GM12878 (cell line): ENCODE data around the gene TSKU. TPM values are rescaled to one million over a fixed set of nuclear protein-coding genes. Genes with fewer than 3 reads are reported as not detected.

Experiments
- ATAC-seq: fragments of 200-7000 bp; cut with Tn5 transposase; 3 replicates; pipeline ENCODE4 v1.9.1; 2020; ENCODE audit warnings: mild to moderate bottlenecking, moderate library complexity
- BruUV-seq: library from RNA; stranded (reverse); fragments of 400-500 nt; replicated peaks from 2 replicates; lab custom pipeline; 2021; lab: Mats Ljungman, UMichigan
- CTCF ChIA-PET: fragments of 300-600 bp; sonication (Branson Sonifier 250); formaldehyde crosslinking; extraction: SDS; loops from one replicate; lab custom pipeline; 2021; ENCODE audit warnings: inconsistent platforms; lab: Yijun Ruan, JAX
- POLR2A ChIA-PET: fragments of 350-600 bp; formaldehyde crosslinking; extraction: SDS; loops from one replicate; lab custom pipeline; 2021; ENCODE audit warnings: inconsistent platforms; lab: Charles Lee
- RAD21 ChIA-PET: fragments of 300-600 bp; sonication (Branson Sonifier 250); formaldehyde crosslinking; loops from one replicate; lab custom pipeline; 2023; ENCODE audit warnings: antibody characterized with exemption; ENCODE audit not compliant: unreplicated experiment; lab: Charles Lee
- SMC1A ChIA-PET: fragments of 300-600 bp; sonication (Branson Sonifier 250); formaldehyde crosslinking; loops from one replicate; lab custom pipeline; 2023; ENCODE audit not compliant: unreplicated experiment, uncharacterized antibody; lab: Charles Lee
- DNase-seq: peaks from one replicate; pipeline ENCODE4 v3.0.0-alpha.2; 2011; ENCODE audit warnings: low read depth, low spot score
- FAIRE-seq: peaks from 3 replicates; lab custom pipeline; 2011; peaks lifted over from hg19 to GRCh38; lab: Jason Lieb, UNC
- H2AFZ ChIP-seq: 2 replicates; pipeline ENCODE4 v1.6.0; 2011; ENCODE audit warnings: low read depth, low read length, control low read depth; ENCODE audit not compliant: control insufficient read depth
- H3K27ac ChIP-seq: 2 replicates; pipeline ENCODE4 v1.5.1; 2011; ENCODE audit warnings: control low read depth; ENCODE audit not compliant: control insufficient read depth, insufficient read depth
- H3K27me3 ChIP-seq, 2 experiments: replicated peaks in 1 of 2; 2 replicates each; pipeline versions ENCODE4 v1.6.0 to v1.6.1; 2011; ENCODE audit warnings: low read length in 1 of 2; ENCODE audit not compliant: control insufficient read depth in 2 of 2, insufficient read depth in 2 of 2
- H3K36me3 ChIP-seq, 2 experiments: 2 replicates each; pipeline ENCODE4 v1.5.1; 2011; ENCODE audit warnings: low read length in 1 of 2; ENCODE audit not compliant: control insufficient read depth in 2 of 2, insufficient read depth in 2 of 2
- H3K4me1 ChIP-seq: 2 replicates; pipeline ENCODE4 v1.6.1; 2011; ENCODE audit warnings: mild to moderate bottlenecking, low read length, moderate library complexity, mixed read lengths; ENCODE audit not compliant: control insufficient read depth, insufficient read depth
- H3K4me2 ChIP-seq: 2 replicates; pipeline ENCODE4 v1.6.0; 2011; ENCODE audit warnings: control low read depth; ENCODE audit not compliant: control insufficient read depth, insufficient read depth
- H3K4me3 ChIP-seq: fragments of 200-600 bp; sonication (generic); 2 replicates; pipeline ENCODE4 v1.5.1; 2016
- H3K79me2 ChIP-seq: 2 replicates; pipeline ENCODE4 v1.6.0; 2011; ENCODE audit warnings: low read length; ENCODE audit not compliant: control insufficient read depth, insufficient read depth
- H3K9ac ChIP-seq: 2 replicates; pipeline ENCODE4 v1.8.0; 2011; ENCODE audit warnings: low read length, control low read depth, mixed read lengths; ENCODE audit not compliant: control insufficient read depth, insufficient read depth
- H3K9me3 ChIP-seq: replicated peaks from 3 replicates; pipeline ENCODE4 v1.5.1; 2011; ENCODE audit warnings: mild to moderate bottlenecking, low read length; ENCODE audit not compliant: control insufficient read depth, insufficient read depth
- H4K20me1 ChIP-seq: 2 replicates; pipeline ENCODE4 v1.6.0; 2011; ENCODE audit not compliant: control insufficient read depth, insufficient read depth
- CBX5 ChIP-seq: sonication (generic); IDR thresholded peaks from 2 replicates; pipeline ENCODE4 v1.6.1; 2016; ENCODE audit warnings: low read depth, moderate library complexity, mild to moderate bottlenecking, inconsistent platforms
- CREB1 ChIP-seq: IDR thresholded peaks from 2 replicates; pipeline ENCODE4 v1.6.1; 2012; ENCODE audit warnings: low read depth, mild to moderate bottlenecking, inconsistent platforms
- GABPA ChIP-seq: IDR thresholded peaks from 2 replicates; pipeline ENCODE4 v1.6.1; 2014; ENCODE audit warnings: antibody characterized with exemption, low read depth, mild to moderate bottlenecking, inconsistent platforms
- GATAD2B ChIP-seq: fragments of 450-650 bp; conservative IDR thresholded peaks from 2 replicates; pipeline ENCODE4 v1.6.1; 2017; ENCODE audit warnings: low read depth, mild to moderate bottlenecking, moderate library complexity
- MEF2B ChIP-seq: fragments of 450-650 bp; IDR thresholded peaks from 2 replicates; pipeline ENCODE4 v1.6.1; 2018; ENCODE audit warnings: mild to moderate bottlenecking, moderate library complexity; ENCODE audit not compliant: partially characterized antibody, poor library complexity, severe bottlenecking
- PAX5 ChIP-seq: IDR thresholded peaks from 2 replicates; pipeline ENCODE4 v1.6.1; 2011; ENCODE audit warnings: low read depth, low read length, borderline replicate concordance
- POLR2AphosphoS5 ChIP-seq: IDR thresholded peaks from 2 replicates; pipeline ENCODE4 v1.6.1; 2011; ENCODE audit warnings: mild to moderate bottlenecking, low read length, inconsistent platforms
- SMAD1 ChIP-seq: fragments of 450-650 bp; IDR thresholded peaks from 2 replicates; pipeline ENCODE4 v1.6.1; 2018; ENCODE audit warnings: mild to moderate bottlenecking, low read depth; ENCODE audit not compliant: partially characterized antibody
- ZBTB33 ChIP-seq: fragments of 450-650 bp; IDR thresholded peaks from 2 replicates; pipeline ENCODE4 v1.6.1; 2017; ENCODE audit warnings: mild to moderate bottlenecking
- ZNF687 ChIP-seq: fragments of 450-650 bp; IDR thresholded peaks from 2 replicates; pipeline ENCODE4 v1.6.1; 2017; ENCODE audit warnings: mild to moderate bottlenecking, moderate library complexity
- WGBS: methylation state at CpG from one replicate; pipeline ENCODE4 v1.1.6; 2016; ENCODE audit warnings: low lambda C conversion rate; ENCODE audit not compliant: insufficient replicate concordance, insufficient coverage; ENCODE audit errors: missing lambda C conversion rate; 5-methylcytosine and 5-hydroxymethylcytosine counted together
- in situ Hi-C: fragments of 300-500 bp; cut with MboI; formaldehyde crosslinking; loops from 9 replicates; pipeline ENCODE4 v1.14.3; 2018; ENCODE audit warnings: mixed read lengths
- intact Hi-C: fragments of 100-400 bp; cut with micrococcal nuclease; formaldehyde crosslinking; loops from one replicate; pipeline ENCODE4 v1.14.2; 2022; ENCODE audit not compliant: unreplicated experiment
- polyA plus RNA-seq, 11 experiments: library from polyadenylated mRNA; depleted of rRNA in 4 of 11; unstranded in 6 of 11; stranded (reverse) in 5 of 11; fragments of >200 nt; fragmentation: Nextera tagmentation in 4 of 11; fragmentation: Illumina TruSeq in 1 of 11; extraction: Ambion mirVana in 4 of 11; extraction: Trizol in 1 of 11; gene quantifications; 1 replicate in 1 of 11; 2 replicates in 10 of 11; pipeline versions ENCODE4 v1.2.1 to v1.2.3, GENCODE V29; 2011 to 2016; ENCODE audit warnings: inconsistent platforms in 2 of 11, missing spikeins in 2 of 11, low read depth in 1 of 11
- total RNA-seq, 4 experiments: library from RNA; depleted of rRNA in 3 of 4; stranded (reverse); fragments of >200 nt in 3 of 4; fragmentation: Illumina TruSeq in 1 of 4; extraction: Trizol in 1 of 4; gene quantifications; 2 replicates each; pipeline versions ENCODE4 v1.2.1 to v1.2.3, GENCODE V29; 2013 to 2021

Gene TSKU
- total and polyA plus RNA-seq, 10 of the 15 experiments (the other 5 are each of a cell fraction or from before 2014, with no cell fraction given), result 0.04 to 1.5 (median 0.62) TPM

- H3K36me3 ChIP-seq, result no peaks in the 10 kb centered on the region; a peak in 1 of 4 replicates
- intact Hi-C loops (no loop called here), in situ Hi-C loops (no loop called here)
- no peak overlapping the region for H2AFZ ChIP-seq
- no peak for DNase-seq
- H3K4me1 ChIP-seq, result peaks cover 3% of the 10 kb centered on the region; the same call in 1 of the 2 replicates
- H3K9ac ChIP-seq, result no peak overlapping the region
- RAD21 ChIA-PET, result no interaction called here
- no peaks in the 10 kb centered on the region for H3K79me2 ChIP-seq
- no peak overlapping the region for H3K4me3 ChIP-seq
- peaks cover 5% of the 10 kb centered on the region; the same call in 2 of the 3 replicates for H3K9me3 ChIP-seq
- TF ChIP-seq GABPA (no peak), CREB1 (no peak), CBX5 (no peak), GATAD2B (no peak), PAX5 (no peak), ZNF687 (no peak), MEF2B (no peak), ZBTB33 (no peak), SMAD1 (no peak), POLR2AphosphoS5 (no peak)
- POLR2A ChIA-PET, result no interaction called here
- 33% methylated on average over 8 of the region's 8 CpGs for WGBS
- no peak overlapping the region for H3K4me2 ChIP-seq
- FAIRE-seq, result no peak
- H3K27me3 ChIP-seq, result peaks cover 6 to 13% of the 10 kb centered on the region in 2 experiments
- no peaks in the 10 kb centered on the region for H4K20me1 ChIP-seq
- no peak overlapping the region for H3K27ac ChIP-seq
- CTCF ChIA-PET, result no interaction called here
- SMC1A ChIA-PET, result no interaction called here
- no TSS peak for BruUV-seq
- ATAC-seq, result no peak
Observed at GRCh38 chr11:76781046-76781801, 1.9 kb upstream of the TSKU start.
